ENCODE results near the gene OR2T5.
"Not testable (repeated sequence)": the region's sequence is repeated elsewhere in the genome, so short reads cannot be mapped to it uniquely, and the experiment has no call there.

Gene OR2T5

GRCh38 chr1:248507773-248508172 is 19.4 kb downstream of the OR2T5 start, which contains the start of gene OR2G6:
TSS of gene OR2G6 (plus strand) at chr1:248508073. CDS start at chr1:248521647, 13,574 bp downstream.
- not testable (repeated sequence) for DNase-seq

- not testable (repeated sequence) for DNase-seq
These were observed 21.8 kb downstream of the OR2T5 start for GRCh38 chr1:248510217-248510616.

- no peak for DNase-seq
These were observed 33.5 kb downstream of the OR2T5 start for GRCh38 chr1:248521856-248522255.

GRCh38 chr1:248537449-248537848 is 49.1 kb downstream of the OR2T5 start:
- not testable (repeated sequence) for DNase-seq

Data from activated T-cell treated with anti-CD3 and anti-CD28 coated beads, Interleukin-2, amount 50 U/mL, for 1 hour (primary cell).